Loucy (cell line): Measurements from ENCODE around the gene ATP11C.

Source experiments
- H2AFZ ChIP-seq: fragments of 200-600 bp; sonication (generic); 2 replicates; pipeline ENCODE4 v1.6.0; 2016; ENCODE audit warnings: antibody characterized with exemption, mild to moderate bottlenecking, low read length, moderate library complexity
- H3F3A ChIP-seq: fragments of 200-600 bp; 2 replicates; pipeline ENCODE4 v1.6.0; 2016; ENCODE audit warnings: antibody characterized with exemption, low read depth, mild to moderate bottlenecking
- H3K27me3 ChIP-seq: fragments of 200-600 bp; sonication (generic); 2 replicates; pipeline ENCODE4 v1.6.1; 2014; ENCODE audit warnings: low read length, mild to moderate bottlenecking; ENCODE audit not compliant: insufficient read depth, poor library complexity, severe bottlenecking
- H3K36me3 ChIP-seq: fragments of 200-600 bp; sonication (generic); 2 replicates; pipeline ENCODE4 v1.6.1; 2016; ENCODE audit warnings: low read length; ENCODE audit not compliant: insufficient read depth
- H3K4me1 ChIP-seq: fragments of 200-600 bp; sonication (generic); 2 replicates; pipeline ENCODE4 v1.5.1; 2014; ENCODE audit warnings: low read length, mild to moderate bottlenecking; ENCODE audit not compliant: insufficient read depth, poor library complexity, severe bottlenecking
- H3K4me2 ChIP-seq: fragments of 200-600 bp; sonication (generic); 2 replicates; pipeline ENCODE4 v1.6.0; 2014; ENCODE audit warnings: antibody characterized with exemption, low read length, low read depth, mild to moderate bottlenecking; ENCODE audit not compliant: poor library complexity, severe bottlenecking
- H3K4me3 ChIP-seq: fragments of 200-600 bp; sonication (generic); 2 replicates; pipeline ENCODE4 v1.5.1; 2014; ENCODE audit warnings: low read length, mild to moderate bottlenecking, mixed read lengths; ENCODE audit not compliant: poor library complexity, severe bottlenecking
- H3K79me2 ChIP-seq: fragments of 200-600 bp; sonication (generic); 2 replicates; pipeline ENCODE4 v1.6.1; 2014; ENCODE audit warnings: low read length; ENCODE audit not compliant: insufficient read depth
- H3K9ac ChIP-seq: fragments of 200-600 bp; sonication (generic); 2 replicates; pipeline ENCODE4 v1.6.0; 2014; ENCODE audit warnings: mild to moderate bottlenecking, low read depth, low read length, moderate library complexity; ENCODE audit not compliant: poor library complexity, severe bottlenecking
- H3K9me2 ChIP-seq: fragments of 200-600 bp; sonication (generic); replicated peaks from 2 replicates; pipeline ENCODE4 v1.6.1; 2016; ENCODE audit warnings: low read depth, low read length, mixed read lengths
- H3K9me3 ChIP-seq: fragments of 200-600 bp; sonication (generic); 2 replicates; pipeline ENCODE4 v1.6.1; 2014; ENCODE audit warnings: mild to moderate bottlenecking, antibody characterized with exemption, low read length, low read depth; ENCODE audit not compliant: insufficient read depth
- H4K20me1 ChIP-seq: fragments of 200-600 bp; sonication (generic); 2 replicates; pipeline ENCODE4 v1.6.0; 2014; ENCODE audit warnings: antibody characterized with exemption, low read length, mild to moderate bottlenecking; ENCODE audit not compliant: insufficient read depth, poor library complexity, severe bottlenecking
- EZH2phosphoT487 ChIP-seq: fragments of 200-600 bp; IDR thresholded peaks from 2 replicates; pipeline ENCODE4 v1.6.1; 2018; ENCODE audit warnings: antibody characterized with exemption, mild to moderate bottlenecking, moderate library complexity, borderline replicate concordance
- TF ChIP-seq, protein P1 (sequence below): fragments of 200-600 bp; sonication (generic); conservative IDR thresholded peaks from 2 replicates; pipeline ENCODE4 v1.5.1; 2014; ENCODE audit warnings: mild to moderate bottlenecking, antibody characterized with exemption, low read length

Gene ATP11C

DNA sequence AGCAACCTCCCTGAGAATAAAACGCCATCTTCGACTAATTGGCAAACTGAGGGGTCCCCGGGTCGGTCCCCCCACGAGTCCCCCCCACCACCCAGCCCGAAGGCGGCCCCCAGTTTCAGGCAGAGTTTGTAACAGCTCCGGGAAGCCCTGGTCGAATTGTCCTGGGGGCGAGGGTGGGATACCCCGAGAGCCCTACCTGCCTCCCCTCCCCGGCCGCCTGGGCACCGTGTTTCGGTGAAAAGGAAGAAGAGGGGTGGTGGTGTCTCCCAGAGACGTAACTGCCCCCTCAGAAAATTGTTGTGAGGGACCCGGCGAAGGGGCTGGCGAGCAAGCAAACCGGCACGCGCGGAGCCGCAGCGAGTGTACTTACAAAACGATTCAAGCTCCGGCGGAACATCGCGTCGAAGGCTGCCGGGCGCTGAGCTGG lies 1.2 kb downstream of the ATP11C start:
- Histone ChIP-seq H4K20me1 (peaks cover 25% of the 10 kb centered on the region), H3K36me3 (no peaks in the 10 kb centered on the region), H3F3A (no peaks in the 10 kb centered on the region), H3K79me2 (peaks cover 49% of the 10 kb centered on the region), H3K4me3 (peak overlapping the region; percentile 85), H2AFZ (no peak overlapping the region), H3K9me3 (no peaks in the 10 kb centered on the region), H3K27me3 (no peaks in the 10 kb centered on the region), H3K9ac (peak overlapping the region; percentile 83), H3K9me2 (no peaks in the 10 kb centered on the region), H3K4me1 (peaks cover 24% of the 10 kb centered on the region), H3K4me2 (peak overlapping the region; percentile 93)
- TF ChIP-seq, protein P1, sequence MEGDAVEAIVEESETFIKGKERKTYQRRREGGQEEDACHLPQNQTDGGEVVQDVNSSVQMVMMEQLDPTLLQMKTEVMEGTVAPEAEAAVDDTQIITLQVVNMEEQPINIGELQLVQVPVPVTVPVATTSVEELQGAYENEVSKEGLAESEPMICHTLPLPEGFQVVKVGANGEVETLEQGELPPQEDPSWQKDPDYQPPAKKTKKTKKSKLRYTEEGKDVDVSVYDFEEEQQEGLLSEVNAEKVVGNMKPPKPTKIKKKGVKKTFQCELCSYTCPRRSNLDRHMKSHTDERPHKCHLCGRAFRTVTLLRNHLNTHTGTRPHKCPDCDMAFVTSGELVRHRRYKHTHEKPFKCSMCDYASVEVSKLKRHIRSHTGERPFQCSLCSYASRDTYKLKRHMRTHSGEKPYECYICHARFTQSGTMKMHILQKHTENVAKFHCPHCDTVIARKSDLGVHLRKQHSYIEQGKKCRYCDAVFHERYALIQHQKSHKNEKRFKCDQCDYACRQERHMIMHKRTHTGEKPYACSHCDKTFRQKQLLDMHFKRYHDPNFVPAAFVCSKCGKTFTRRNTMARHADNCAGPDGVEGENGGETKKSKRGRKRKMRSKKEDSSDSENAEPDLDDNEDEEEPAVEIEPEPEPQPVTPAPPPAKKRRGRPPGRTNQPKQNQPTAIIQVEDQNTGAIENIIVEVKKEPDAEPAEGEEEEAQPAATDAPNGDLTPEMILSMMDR: no peak
- no peak for TF ChIP-seq EZH2phosphoT487

DNA sequence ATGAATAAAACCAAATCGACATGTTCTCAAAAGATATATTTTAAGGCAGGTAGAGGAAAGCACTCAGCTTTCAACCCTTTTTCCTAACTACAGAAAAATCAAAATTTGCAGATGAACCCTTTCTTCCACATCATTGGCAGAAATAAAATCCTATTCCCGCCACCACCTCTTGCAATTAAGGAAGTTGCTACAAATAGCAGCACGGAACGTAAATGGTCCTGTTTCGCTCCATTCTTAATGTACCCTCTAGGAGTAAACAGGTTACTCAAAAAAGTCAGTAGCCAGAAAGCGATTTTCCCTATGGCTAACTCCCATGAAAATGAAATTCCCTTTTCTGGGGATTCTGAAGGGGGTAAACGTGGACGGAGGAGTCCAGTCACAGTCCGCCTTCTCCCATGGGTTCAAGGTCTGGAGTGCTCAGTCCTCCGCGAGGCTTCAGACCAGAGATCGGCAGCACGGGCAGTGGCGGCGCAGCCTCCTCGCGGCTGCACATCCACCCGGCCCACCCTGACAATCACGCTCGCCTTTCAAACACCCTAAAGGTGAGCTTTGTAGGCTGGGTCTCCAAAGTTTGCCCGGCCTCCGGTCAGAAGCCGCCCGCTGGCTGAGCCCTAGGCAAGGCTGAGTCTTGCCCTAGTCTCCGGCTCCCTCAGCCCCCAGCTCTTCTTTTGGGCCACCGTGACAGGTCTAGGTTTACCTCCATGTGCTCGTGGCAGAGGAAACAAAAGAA lies 1.8 kb downstream of the ATP11C start:
- Histone ChIP-seq H3K4me1 (peaks cover 27% of the 10 kb centered on the region), H3K79me2 (peaks cover 54% of the 10 kb centered on the region)
- TF ChIP-seq EZH2phosphoT487: no peak
- TF ChIP-seq, protein P1: no peak

DNA sequence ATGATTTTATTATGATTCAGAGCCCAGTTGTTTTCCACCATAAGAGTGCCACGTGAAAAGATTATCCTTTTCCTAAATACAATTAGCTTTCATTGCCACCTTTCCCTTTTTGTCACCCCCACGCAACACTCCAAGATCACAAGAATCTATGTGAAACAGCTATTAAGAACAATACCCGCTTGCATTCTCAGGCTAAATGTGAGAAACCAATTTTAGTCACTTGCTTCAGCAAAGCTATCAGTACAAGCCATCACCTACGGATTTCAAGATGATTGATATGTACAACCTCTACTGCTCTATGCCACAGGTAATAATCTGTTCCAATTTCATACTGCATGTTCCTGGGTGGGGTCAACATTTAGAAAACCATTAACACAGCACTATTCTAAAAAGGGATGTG lies 2.5 kb downstream of the ATP11C start:
- Histone ChIP-seq H3K9me2 (no peaks in the 10 kb centered on the region), H4K20me1 (peaks cover 35% of the 10 kb centered on the region), H3K9ac (peak overlapping the region; percentile 83), H3F3A (no peaks in the 10 kb centered on the region), H3K9me3 (no peaks in the 10 kb centered on the region), H3K27me3 (no peaks in the 10 kb centered on the region), H3K79me2 (peaks cover 61% of the 10 kb centered on the region), H2AFZ (no peak overlapping the region), H3K4me2 (peak overlapping the region; percentile 93), H3K36me3 (no peaks in the 10 kb centered on the region), H3K4me1 (peaks cover 27% of the 10 kb centered on the region), H3K4me3 (peak overlapping the region; percentile 85)
- TF ChIP-seq, protein P1: no peak
- TF ChIP-seq EZH2phosphoT487: no peak

More for the DNA sequence above, 1.8 kb downstream of the ATP11C start:
- H3K9ac ChIP-seq: peak overlapping the region; percentile 83
- no peaks in the 10 kb centered on the region for H3K9me2 ChIP-seq
- H4K20me1 ChIP-seq: peaks cover 30% of the 10 kb centered on the region
- H3K4me3 ChIP-seq: peak overlapping the region; percentile 85
- H3K9me3 ChIP-seq: no peaks in the 10 kb centered on the region
- no peaks in the 10 kb centered on the region for H3K36me3 ChIP-seq
- H3F3A ChIP-seq: no peaks in the 10 kb centered on the region
- H3K27me3 ChIP-seq: no peaks in the 10 kb centered on the region
- no peak overlapping the region for H2AFZ ChIP-seq
- H3K4me2 ChIP-seq: peak overlapping the region; percentile 93
